A673 (cell line): ENCODE results near the gene SGSM2.

Experiments
- EZH2 ChIP-seq: fragments of 200-600 bp; sonication (generic); IDR thresholded peaks from 2 replicates; pipeline ENCODE4 v1.6.1; 2017; ENCODE audit warnings: borderline replicate concordance, low read depth, mild to moderate bottlenecking, mixed read lengths, antibody characterized with exemption, low read length; ENCODE audit not compliant: poor library complexity, severe bottlenecking
- TF ChIP-seq, protein P1 (sequence below): fragments of 300-800, 200-600 bp; sonication (generic); conservative IDR thresholded peaks from 2 replicates; pipeline ENCODE4 v1.5.1; 2017; ENCODE audit warnings: low read depth, mild to moderate bottlenecking, antibody characterized with exemption, low read length, moderate library complexity, mixed read lengths

DNA sequence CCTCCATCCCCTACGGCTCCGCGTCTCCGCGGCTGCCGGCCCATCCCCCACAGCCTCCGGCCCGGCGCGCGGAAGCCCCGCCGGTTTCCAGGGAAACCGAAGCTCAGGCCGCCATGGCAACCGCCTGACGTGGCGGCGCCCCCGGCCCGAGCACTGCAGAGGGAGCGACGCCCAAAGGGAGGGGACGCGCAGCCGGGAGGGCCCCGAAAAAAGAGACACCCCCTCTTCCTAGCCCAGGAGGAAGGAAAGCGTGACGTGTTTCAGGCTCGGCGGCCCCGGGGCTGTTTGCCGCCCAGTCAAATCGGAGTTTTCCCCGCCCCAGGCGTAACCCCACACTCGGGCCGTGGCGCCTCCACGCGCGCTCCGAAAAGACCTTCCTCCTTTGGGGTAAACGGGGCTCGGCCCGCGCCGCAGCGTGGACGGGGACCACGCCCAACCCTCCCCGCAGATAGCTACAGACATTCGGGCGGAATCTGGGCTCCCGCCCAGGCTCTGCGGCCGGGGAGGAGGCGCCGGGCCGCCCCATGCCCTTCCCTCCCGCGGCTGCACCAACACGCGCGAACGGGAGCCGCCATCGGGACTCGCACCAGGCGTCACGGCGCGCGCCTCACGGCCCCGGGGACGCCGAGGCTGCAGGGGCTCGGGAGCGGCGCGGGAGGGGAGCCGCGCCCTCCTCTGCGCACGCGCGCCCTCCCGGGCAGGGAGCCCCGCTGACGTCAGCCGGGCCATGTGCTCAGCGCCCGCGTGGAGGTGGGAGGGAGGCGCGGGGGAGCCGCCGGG is 56.1 kb downstream of the SGSM2 start:
- TF ChIP-seq, protein P1, sequence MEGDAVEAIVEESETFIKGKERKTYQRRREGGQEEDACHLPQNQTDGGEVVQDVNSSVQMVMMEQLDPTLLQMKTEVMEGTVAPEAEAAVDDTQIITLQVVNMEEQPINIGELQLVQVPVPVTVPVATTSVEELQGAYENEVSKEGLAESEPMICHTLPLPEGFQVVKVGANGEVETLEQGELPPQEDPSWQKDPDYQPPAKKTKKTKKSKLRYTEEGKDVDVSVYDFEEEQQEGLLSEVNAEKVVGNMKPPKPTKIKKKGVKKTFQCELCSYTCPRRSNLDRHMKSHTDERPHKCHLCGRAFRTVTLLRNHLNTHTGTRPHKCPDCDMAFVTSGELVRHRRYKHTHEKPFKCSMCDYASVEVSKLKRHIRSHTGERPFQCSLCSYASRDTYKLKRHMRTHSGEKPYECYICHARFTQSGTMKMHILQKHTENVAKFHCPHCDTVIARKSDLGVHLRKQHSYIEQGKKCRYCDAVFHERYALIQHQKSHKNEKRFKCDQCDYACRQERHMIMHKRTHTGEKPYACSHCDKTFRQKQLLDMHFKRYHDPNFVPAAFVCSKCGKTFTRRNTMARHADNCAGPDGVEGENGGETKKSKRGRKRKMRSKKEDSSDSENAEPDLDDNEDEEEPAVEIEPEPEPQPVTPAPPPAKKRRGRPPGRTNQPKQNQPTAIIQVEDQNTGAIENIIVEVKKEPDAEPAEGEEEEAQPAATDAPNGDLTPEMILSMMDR = no peak
- no peak for TF ChIP-seq EZH2
